ENCODE results near the gene SNED1.

DNA sequence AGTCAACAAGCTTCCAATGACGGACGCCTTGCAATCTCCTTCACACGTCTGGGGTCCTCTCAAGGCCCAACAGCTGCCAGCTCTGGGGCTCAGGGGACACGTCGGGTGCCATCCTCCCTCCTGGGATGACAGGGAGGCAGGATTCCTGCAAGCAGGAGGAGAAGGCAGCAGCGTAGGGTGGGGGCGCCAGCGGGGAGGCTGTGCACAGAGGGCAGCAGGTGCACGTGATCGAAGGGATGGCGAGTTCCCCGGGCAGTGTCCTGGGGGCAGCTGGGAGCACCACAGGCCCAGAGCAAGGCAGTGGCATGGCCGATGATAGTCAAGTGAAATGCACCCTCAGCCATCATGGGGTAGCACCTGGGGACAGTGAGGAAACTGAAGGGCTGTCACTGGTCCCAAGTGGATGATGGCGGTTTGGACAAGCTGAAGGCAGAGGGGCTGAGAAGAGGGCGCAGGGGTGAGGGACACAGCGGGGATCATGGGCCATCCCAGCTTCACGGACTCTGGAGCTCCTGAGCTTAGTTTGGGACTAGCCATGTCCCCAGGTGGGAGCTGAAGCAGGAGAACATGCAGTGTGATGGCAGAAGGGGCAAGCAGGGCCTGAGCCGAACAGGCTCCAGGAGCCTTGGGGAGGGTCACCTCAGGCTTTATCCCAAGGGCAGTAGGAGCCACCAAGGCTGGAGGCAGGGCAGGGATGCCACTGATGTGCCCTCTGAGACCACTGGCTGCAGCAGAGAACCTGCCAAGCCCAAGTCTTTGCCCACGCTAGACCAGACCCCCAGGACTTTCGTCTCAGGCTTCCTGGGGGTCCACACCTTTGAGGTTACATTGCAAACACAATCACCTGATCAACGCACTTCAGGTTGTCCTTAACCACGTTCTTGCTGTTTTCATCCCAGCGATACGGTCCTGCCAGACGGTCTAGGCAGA, 16.3 kb upstream of the SNED1 start:
- TF ChIP-seq POLR2A (IDR thresholded peaks at IDR 0.05) = no peak
- TF ChIP-seq, protein P1, sequence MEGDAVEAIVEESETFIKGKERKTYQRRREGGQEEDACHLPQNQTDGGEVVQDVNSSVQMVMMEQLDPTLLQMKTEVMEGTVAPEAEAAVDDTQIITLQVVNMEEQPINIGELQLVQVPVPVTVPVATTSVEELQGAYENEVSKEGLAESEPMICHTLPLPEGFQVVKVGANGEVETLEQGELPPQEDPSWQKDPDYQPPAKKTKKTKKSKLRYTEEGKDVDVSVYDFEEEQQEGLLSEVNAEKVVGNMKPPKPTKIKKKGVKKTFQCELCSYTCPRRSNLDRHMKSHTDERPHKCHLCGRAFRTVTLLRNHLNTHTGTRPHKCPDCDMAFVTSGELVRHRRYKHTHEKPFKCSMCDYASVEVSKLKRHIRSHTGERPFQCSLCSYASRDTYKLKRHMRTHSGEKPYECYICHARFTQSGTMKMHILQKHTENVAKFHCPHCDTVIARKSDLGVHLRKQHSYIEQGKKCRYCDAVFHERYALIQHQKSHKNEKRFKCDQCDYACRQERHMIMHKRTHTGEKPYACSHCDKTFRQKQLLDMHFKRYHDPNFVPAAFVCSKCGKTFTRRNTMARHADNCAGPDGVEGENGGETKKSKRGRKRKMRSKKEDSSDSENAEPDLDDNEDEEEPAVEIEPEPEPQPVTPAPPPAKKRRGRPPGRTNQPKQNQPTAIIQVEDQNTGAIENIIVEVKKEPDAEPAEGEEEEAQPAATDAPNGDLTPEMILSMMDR (IDR thresholded peaks at IDR 0.05) = no peak

All from suprapubic skin (tissue), 3 donors.